Measurements from ENCODE around the gene GAS6.
"Not testable (repeated sequence)": the region's sequence is repeated elsewhere in the genome, so short reads cannot be mapped to it uniquely, and the experiment has no call there.

GAS6 gene

GRCh38 chr13:113837560-113838355 is 26.1 kb downstream of the GAS6 start:
- no peak for DNase-seq (ENCODE audit: low spot score)

DNA sequence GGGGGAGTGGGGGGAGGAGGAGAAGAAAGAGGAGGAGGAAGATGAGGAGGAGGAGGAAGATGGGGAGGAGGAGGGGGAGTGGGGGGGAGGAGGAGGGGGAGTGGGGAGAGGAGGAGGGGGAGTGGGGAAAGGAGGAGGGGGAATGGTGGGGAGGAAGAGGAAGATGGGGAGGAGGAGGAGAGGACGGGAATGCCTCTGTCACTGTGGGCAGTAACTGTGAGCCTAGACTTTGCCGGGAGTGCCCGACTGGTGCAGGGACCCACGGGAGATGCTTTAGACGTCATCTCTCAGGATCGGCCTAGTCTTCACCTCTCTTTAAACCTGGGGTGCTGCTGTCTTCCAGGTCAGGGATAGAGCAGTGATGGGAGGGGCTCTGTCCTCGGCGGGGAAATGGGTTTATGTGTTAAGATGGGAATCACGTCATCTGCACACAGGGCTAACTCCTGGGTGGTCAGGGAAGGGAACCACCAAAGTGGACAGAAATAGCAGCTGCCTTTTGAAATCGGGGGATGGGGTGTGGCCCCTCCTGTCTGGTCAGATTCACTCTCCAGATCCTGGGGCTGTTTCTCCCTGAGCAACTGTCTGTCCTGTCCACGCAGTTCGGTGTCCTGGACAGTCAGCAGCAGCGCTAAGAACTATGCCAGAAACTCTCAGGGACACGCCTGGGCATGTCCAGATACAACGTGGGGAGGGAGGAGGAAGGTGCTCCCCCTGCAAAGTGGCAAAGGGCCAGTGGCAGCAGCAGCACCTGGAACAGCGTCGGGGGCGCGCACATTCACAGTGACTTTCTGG is 26.9 kb downstream of the GAS6 start:
- no peak for DNase-seq (ENCODE audit: low spot score)

- no peak for DNase-seq (ENCODE audit: low spot score)
Measured at GRCh38 chr13:113835461-113836270, 28.2 kb downstream of the GAS6 start.

- no peak for DNase-seq (ENCODE audit: low spot score)
Measured at GRCh38 chr13:113834496-113835200, 29.2 kb downstream of the GAS6 start.

GRCh38 chr13:113834006-113834405 is 29.9 kb downstream of the GAS6 start:
- not testable (repeated sequence) for DNase-seq (ENCODE audit: low spot score)

DNA sequence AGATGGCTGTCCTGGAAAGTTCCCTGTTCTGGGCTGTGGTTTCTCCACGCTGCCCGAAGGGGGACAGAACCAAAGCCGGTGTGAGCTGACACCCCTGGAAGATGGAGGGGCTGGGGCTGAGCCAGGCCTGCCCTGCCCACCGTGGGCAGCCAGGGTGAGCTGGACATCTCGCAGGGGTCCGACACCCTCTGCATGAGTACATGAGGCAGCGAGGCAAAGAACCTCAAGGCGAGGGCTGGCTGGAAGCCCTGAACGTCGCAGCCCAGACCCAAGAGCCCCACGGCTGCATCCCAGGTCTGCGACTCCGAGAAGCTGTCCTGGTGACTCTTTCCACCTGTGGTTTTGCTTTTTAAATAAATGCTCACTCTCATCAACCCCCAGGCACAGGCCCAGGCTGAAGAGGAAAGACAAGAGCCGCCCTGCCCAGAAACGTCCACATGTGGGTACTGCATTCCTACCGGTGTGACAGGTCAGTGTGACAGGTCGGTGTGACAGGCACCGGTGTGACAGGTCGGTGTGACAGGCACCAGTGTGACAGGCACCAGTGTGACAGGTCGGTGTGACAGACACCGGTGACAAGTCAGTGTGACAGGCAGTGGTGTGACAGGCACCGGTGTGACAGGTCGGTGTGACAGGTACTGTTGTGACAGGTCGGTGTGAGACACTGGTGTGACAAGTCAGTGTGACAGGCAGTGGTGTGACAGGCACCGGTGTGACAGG is 30.6 kb downstream of the GAS6 start:
- DNase-seq (ENCODE audit: low spot score) = no peak

- DNase-seq (ENCODE audit: low spot score) = no peak
Measured at GRCh38 chr13:113832631-113833030, 31.2 kb downstream of the GAS6 start.

- no peak for DNase-seq (ENCODE audit: low spot score)
Measured at GRCh38 chr13:113832205-113832604, 31.7 kb downstream of the GAS6 start.

DNA sequence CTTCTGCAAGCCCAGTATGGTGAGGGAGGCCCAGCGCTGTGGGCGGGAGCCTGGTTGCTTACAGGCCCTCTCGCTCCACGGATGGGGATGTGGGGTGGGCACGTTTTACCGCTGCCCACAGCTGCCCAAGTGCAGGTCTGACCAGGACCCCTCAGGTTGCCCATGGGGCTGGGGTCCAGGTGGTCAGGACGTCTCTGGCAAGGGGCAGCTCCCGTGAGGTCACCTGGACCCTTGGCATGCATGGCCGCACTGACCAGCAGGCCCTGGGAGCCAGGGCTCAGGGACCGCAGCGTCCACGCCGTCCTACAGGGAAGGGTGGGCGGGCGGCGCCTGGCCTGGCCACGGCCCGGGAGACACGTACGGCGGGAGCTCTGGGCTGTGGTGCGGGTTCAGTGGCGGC is 32.8 kb downstream of the GAS6 start:
- DNase-seq (ENCODE audit: low spot score) = no peak

GRCh38 chr13:113830426-113830950 is 33.4 kb downstream of the GAS6 start:
- DNase-seq (ENCODE audit: low spot score) = not testable (repeated sequence)

- no peak for DNase-seq (ENCODE audit: low spot score)
Measured at GRCh38 chr13:113828282-113828825, 35.5 kb downstream of the GAS6 start.

GRCh38 chr13:113827021-113827420 is 36.9 kb downstream of the GAS6 start:
- no peak for DNase-seq (ENCODE audit: low spot score)

DNA sequence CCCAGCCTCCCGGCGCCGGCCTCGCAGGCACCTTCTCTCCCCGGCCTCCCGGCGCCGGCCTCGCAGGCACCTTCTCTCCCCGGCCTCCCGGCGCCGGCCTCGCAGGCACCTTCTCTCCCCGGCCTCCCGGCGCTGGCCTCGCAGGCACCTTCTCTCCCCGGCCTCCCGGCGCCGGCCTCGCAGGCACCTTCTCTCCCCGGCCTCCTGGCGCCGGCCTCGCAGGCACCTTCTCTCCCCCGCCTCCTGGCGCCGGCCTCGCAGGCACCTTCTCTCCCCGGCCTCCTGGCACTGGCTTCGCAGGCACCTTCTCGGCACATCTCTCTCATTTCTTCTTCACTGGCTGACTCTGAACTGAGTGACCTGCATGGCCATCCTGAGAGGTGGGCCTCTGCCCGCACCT is 37.4 kb downstream of the GAS6 start:
- not testable (repeated sequence) for DNase-seq (ENCODE audit: low spot score)

DNA sequence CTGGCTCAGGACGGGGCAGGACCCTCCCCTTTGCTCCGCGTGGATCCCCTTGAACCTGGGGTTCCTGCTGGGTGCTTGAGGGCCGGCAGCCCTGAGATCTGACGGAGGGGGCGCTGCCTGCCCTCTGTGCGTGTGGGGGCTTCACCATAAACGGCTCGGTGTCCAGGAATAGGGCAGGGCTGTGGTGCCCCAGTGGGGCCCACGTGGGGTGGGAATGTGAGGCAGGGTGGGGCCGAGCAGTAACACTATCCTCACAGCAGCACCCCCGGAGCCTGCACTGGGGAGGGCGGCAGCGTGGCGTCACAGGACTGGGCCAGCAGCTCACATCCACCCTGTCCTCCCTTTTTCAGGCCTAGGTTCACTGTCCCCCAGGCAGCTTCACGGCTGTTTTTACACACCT is 38.0 kb downstream of the GAS6 start:
- no peak for DNase-seq (ENCODE audit: low spot score)

DNA sequence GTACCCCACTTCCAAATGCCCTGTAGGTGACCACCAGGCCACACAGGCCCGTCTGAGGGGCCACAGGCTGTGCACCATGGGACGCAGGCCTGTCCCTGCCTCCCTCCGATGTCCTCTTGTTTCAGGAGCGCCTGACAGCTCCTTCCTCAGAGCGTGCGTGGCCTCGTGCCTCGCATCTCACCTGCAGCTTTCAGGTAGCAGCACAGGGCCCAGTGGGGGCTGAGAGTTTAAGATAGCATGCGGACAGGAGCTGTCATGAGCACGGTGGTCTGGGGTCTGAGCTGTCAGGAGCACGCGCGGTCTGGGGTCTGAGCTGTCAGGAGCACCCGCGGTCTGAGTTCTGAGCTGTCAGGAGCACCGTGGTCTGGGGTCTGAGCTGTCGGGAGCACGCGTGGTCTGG is 40.1 kb downstream of the GAS6 start:
- DNase-seq (ENCODE audit: low spot score) = no peak

GRCh38 chr13:113822956-113823744 is 40.7 kb downstream of the GAS6 start:
- DNase-seq (ENCODE audit: low spot score) = no peak

- no peak for DNase-seq (ENCODE audit: low spot score)
Measured at GRCh38 chr13:113822266-113822665, 41.6 kb downstream of the GAS6 start.

DNA sequence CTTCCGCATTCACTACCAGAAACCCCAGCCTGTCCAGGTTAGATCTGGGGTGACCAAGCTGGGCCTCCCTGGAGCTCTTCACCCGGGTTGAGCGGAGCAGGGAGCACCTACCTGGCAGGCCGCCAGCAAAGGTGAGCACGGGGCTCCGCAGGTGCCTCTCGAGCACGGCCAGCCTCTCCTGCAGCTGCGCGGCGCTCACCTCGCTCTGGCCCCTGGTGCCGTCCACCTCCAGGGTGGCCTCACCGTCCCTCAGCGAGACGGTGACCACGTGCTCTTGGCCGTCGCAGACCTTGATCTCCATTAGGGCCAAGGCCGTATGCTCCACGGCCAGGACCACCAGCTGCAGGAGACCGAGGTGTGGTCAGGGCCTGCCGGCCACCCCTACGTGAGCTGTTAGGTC is 42.0 kb downstream of the GAS6 start:
- no peak for DNase-seq (ENCODE audit: low spot score)

DNA sequence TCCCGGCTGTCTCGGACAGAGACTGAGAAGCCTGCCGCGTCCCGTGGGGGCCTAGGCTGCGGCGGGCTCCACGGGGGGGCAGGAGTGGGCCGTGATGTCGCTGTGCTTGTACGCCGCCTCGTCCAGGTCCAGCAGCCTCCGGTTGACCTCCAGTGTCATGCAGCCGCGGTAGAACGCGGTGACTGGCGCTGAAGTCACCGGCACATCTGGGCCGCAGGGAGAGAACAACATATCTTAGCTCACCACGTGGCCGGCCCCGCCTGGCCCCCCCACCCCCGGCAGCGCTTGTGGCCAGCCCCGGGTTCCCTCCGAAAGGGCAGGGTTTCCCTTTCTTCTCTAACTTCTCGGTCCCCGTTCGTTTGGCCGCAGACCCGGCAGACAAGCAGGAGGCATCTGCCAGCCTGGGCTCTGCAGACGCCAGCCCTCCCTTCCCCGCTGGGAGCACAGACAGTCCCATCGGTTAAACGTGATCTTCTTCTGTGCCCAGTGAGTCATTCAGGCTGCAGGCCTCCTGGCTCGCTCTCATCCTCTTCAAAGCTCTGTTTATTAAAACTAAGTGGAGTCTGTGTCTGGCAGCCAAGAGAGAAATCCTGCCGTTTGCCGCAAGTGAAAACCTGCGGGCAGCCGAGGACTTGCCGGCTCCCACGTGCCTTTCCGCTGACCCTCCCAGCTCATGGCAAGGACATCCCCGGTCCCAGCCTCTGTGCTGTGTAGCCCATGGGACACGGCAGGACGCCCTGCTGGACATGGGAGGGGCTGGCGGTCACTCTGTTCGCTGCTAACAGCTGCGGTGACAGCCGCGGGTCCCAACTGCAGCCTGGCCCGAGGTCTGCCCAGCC is 42.8 kb downstream of the GAS6 start:
- no peak for DNase-seq (ENCODE audit: low spot score)

Data from germinal center (tissue), 1 donor.